Activated CD4-positive, alpha-beta T cell treated with anti-CD3 and anti-CD28 coated beads for 36 hours (primary cell): Measurements from ENCODE around the gene PIGX. TPM values are rescaled to one million over a fixed set of nuclear protein-coding genes. Genes with fewer than 3 reads are reported as not detected.

Source experiments
- ATAC-seq: fragments of 200-7000 bp; cut with Tn5 transposase; one replicate; pipeline ENCODE4 v1.10.0; 2021; ENCODE audit warnings: mild to moderate bottlenecking, moderate library complexity
- CTCF ChIA-PET: fragments of 350-600 bp; sonication (Branson Sonifier 250); formaldehyde crosslinking; loops from one replicate; lab custom pipeline; 2021; ENCODE audit warnings: antibody characterized with exemption; lab: Charles Lee
- POLR2A ChIA-PET: fragments of 350-600 bp; sonication (Branson Sonifier 250); formaldehyde crosslinking; loops from one replicate; lab custom pipeline; 2021; ENCODE audit warnings: antibody characterized with exemption, inconsistent platforms; lab: Charles Lee
- DNase-seq: peaks from one replicate; pipeline ENCODE4 v3.0.0-alpha.2; 2020
- H3K27ac Mint-ChIP-seq: one replicate; pipeline ENCODE4 v1.8.0; 2021; ENCODE audit warnings: mixed read lengths
- H3K27me3 Mint-ChIP-seq: one replicate; pipeline ENCODE4 v1.8.0; 2021; ENCODE audit warnings: mixed read lengths
- H3K36me3 Mint-ChIP-seq: one replicate; pipeline ENCODE4 v1.8.0; 2021; ENCODE audit warnings: low read depth, mixed read lengths
- H3K4me1 Mint-ChIP-seq: one replicate; pipeline ENCODE4 v1.8.0; 2021; ENCODE audit warnings: mixed read lengths
- H3K4me3 Mint-ChIP-seq: one replicate; pipeline ENCODE4 v1.8.0; 2021; ENCODE audit warnings: mild to moderate bottlenecking, moderate library complexity, mixed read lengths
- H3K9me3 Mint-ChIP-seq: one replicate; pipeline ENCODE4 v1.8.0; 2021; ENCODE audit warnings: low read depth, mixed read lengths
- intact Hi-C, 2 experiments: fragments of 100-400 bp; cut with DNase I in 1 of 2; cut with micrococcal nuclease in 1 of 2; formaldehyde crosslinking; loops; one replicate each; pipeline versions ENCODE4 v1.14.2 to v1.15.1; 2022 to 2024; cut with DNase I, micrococcal nuclease
- total RNA-seq, 2 experiments: library from RNA; stranded (reverse); gene quantifications; one replicate each; pipeline ENCODE4 v1.2.3, GENCODE V29; 2021

PIGX gene
- total RNA-seq, 2 experiments from 2014 or later: 37.8 to 42.2 TPM

DNA sequence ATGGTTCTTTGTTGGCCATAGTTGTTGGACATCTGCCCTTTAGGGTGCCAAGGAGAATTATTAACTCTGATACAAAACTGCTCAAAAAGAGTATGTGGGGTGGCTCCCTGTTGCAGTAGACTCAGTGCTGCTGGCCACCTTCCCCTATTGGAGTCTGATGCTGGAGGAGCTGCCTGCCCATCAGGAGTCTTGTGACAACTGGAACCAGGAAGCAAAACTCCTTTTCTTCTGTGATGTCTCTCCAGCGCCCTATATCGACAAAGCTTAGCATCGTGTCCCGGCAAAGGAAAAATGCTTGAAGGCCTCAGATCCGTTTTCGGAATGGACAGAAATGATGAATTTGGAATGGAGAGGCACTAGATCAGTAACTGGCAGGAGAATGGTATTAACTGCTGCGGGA, 51.0 kb downstream of the PIGX start:
- Mint-ChIP-seq H3K4me1 (peaks cover 21% of the 10 kb centered on the region), H3K36me3 (peaks cover 31% of the 10 kb centered on the region), H3K9me3 (no peaks in the 10 kb centered on the region), H3K4me3 (no peak overlapping the region), H3K27ac (no peak overlapping the region), H3K27me3 (no peaks in the 10 kb centered on the region)
- ATAC-seq (no peak), DNase-seq (no peak)
- intact Hi-C loops: no loop called here
- ChIA-PET POLR2A (no interaction called here), CTCF (interaction anchor here (0.8 kb wide), 1 partner anchor 12 kb away, joined by 3 read pairs; no protein-coding TSS in a partner anchor)

DNA sequence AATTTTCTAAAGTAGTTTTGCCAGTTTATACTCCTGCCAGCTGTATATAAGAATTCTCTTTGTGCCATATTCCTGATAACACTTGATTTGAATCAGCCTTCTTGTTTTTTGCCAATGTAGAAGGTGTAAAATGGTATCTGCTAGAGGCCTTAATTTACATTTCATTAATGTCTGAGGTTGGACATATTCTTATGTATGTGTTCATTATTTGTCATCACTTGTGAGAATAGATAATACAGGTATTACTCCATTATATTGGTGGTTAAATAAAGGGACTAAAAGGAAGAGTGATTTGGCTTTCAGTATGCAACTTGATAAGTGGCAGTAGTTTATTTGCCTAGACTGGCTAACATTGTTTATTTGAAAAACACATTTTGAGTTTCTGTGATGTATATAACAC, 53.3 kb downstream of the PIGX start:
- Mint-ChIP-seq H3K27ac (peak overlapping the region; percentile 33), H3K9me3 (no peaks in the 10 kb centered on the region), H3K4me1 (peaks cover 13% of the 10 kb centered on the region), H3K27me3 (no peaks in the 10 kb centered on the region), H3K36me3 (peaks cover 26% of the 10 kb centered on the region), H3K4me3 (no peak overlapping the region)
- ATAC-seq: peak; percentile 23
- no peak for DNase-seq
- intact Hi-C loops: no loop called here
- ChIA-PET CTCF (no interaction called here), POLR2A (no interaction called here)

DNA sequence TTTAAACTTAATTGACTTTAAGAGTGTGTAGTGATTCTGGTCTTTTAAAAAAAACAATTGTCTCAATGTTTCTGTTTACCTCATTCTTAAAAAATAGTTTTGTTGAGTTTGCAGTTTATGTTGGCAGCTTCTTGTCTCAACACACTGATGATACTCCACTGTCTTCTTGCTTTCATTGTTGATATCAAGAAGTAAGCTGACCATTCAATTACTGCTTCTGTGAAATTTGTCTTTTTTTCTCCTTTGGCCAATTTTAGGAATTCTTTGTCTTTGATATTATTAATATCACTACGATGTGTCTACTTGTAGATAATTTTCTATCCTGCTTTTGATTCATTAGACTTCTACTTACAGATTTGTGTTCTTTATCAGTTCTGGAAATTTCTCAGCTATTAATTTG, 58.9 kb downstream of the PIGX start:
- Mint-ChIP-seq H3K4me1 (peaks cover 51% of the 10 kb centered on the region), H3K4me3 (no peak overlapping the region), H3K9me3 (no peaks in the 10 kb centered on the region), H3K27ac (no peak overlapping the region), H3K36me3 (peaks cover 14% of the 10 kb centered on the region), H3K27me3 (no peaks in the 10 kb centered on the region)
- POLR2A ChIA-PET: no interaction called here
- CTCF ChIA-PET: interaction anchor here (0.7 to 1.7 kb wide), 3 partner anchors 13 to 83 kb away, joined by 3 to 6 read pairs (median 4); no protein-coding TSS in a partner anchor
- DNase-seq: no peak
- intact Hi-C loops: no loop called here
- ATAC-seq: no peak

DNA sequence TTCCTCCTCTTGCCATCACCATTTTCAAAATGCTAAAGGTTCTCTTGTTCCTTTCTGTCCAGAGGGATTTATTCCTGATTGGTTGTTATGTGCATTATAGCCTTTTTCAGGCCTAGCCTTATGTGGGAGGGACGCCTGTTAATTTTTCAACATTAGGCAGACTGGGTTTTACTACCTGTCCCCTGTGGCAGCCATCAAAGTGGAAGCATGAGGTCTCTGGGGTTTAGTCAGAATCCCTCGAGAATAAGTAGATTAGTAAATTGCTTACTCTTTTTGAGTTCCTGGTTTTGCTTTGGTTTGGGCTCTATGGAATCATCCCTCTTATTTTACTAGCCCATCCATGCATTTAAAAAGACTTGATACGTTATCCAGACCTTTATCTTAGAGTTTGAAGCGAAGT, 59.9 kb downstream of the PIGX start:
- Mint-ChIP-seq H3K27ac (peak overlapping the region; percentile 45), H3K4me1 (peaks cover 57% of the 10 kb centered on the region), H3K9me3 (no peaks in the 10 kb centered on the region), H3K27me3 (no peaks in the 10 kb centered on the region), H3K36me3 (peaks cover 12% of the 10 kb centered on the region), H3K4me3 (no peak overlapping the region)
- POLR2A ChIA-PET: no interaction called here
- DNase-seq (no peak), ATAC-seq (peak; percentile 28)
- CTCF ChIA-PET: interaction anchor here (0.6 to 0.9 kb wide), 2 partner anchors 14 to 55 kb away, joined by 3 to 5 read pairs; no protein-coding TSS in a partner anchor
- intact Hi-C loops: no loop called here

DNA sequence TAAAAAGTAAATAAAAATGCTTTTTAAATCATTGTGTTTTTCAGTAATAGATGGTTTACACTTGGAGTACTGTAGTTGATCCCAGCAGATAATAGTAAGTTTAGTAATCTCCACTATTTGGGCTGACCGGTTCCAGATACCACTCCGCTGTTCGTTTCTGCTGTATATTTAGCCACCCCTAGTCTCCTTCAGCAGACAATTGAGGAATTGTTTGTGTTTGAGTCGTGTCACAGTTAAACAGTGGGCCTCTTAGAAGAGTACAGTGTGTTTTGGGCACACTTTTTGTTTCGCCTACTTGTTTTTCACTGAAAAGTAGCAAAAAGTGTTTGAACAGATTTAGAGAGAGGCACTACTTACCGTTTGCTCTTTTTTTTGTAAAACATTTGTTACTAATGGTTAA, 60.7 kb downstream of the PIGX start:
- Mint-ChIP-seq H3K27ac (peak overlapping the region; percentile 5), H3K4me1 (peaks cover 62% of the 10 kb centered on the region), H3K36me3 (peaks cover 11% of the 10 kb centered on the region), H3K4me3 (no peak overlapping the region), H3K9me3 (no peaks in the 10 kb centered on the region), H3K27me3 (no peaks in the 10 kb centered on the region)
- ATAC-seq (no peak), DNase-seq (no peak)
- intact Hi-C loops: no loop called here
- ChIA-PET POLR2A (no interaction called here), CTCF (interaction anchor here (1.0 kb wide), 1 partner anchor 61 kb away, joined by 3 read pairs; no protein-coding TSS in a partner anchor)

DNA sequence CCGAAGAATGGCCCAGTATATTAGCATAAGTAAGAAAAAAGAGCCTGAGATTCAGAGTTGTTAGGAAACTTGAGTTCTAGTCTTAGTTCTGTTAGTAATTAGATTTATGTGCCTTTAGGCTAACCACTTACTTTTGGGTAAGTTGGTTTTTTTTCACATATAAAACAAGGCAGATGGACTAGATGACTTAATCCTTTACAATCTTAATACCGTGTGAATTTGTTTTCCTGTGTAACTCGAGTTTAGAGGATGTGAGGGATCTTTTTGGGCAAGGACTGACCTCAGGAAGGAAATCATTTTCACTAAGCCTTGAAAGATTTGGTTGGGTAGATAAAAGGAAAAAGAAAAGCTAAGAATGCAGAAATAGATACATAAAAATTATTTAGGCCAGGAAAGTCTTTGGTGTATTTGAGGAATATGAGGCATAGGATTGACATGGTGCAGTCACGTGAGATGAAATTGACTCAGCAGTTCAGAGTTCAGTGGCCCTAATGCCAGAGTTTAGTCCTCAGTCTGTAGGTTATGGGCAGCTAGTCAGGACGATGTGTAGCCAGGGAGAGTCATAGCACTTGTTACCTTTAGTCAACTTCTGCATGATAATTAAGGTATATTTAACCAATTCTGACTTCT, 62.1 kb downstream of the PIGX start:
- H3K27ac Mint-ChIP-seq: peak overlapping the region; percentile 59
- no peak overlapping the region for H3K4me3 Mint-ChIP-seq
- DNase-seq (no peak), ATAC-seq (peak; percentile 79)
- no peaks in the 10 kb centered on the region for H3K9me3 Mint-ChIP-seq
- H3K4me1 Mint-ChIP-seq: peaks cover 72% of the 10 kb centered on the region
- intact Hi-C loops: no loop called here
- POLR2A ChIA-PET: no interaction called here
- H3K27me3 Mint-ChIP-seq: no peaks in the 10 kb centered on the region
- H3K36me3 Mint-ChIP-seq: peaks cover 17% of the 10 kb centered on the region
- CTCF ChIA-PET: interaction anchor here (0.9 to 1.4 kb wide), 2 partner anchors 11 to 142 kb away, joined by 3 to 4 read pairs; no protein-coding TSS in a partner anchor

DNA sequence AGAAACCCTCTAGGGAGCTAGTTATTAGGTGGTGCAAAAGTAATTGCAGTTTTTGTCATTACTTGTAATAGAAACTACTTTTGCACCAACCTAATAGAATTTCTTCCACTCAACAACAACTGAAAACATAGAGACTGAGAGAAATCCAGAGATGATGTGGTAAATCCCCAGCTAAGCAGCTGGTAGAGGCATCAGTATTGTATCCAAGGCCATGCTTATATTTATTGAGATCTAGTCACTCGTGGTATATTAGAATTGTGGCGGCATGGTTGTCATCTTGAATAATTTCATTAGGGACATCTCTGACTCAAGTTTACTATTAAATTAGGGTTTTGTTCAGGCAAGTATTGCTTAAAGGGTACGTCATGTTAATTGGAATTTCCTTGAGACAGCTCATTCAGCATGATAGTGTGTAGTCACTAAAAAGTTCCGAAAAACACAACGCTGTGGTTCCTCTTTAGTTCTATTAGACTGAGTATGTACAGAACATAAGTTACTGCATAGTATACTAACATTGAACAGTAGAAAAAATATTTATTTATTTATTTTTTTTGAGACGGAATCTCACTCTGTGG, 62.8 kb downstream of the PIGX start:
- peak; percentile 33 for ATAC-seq
- Mint-ChIP-seq H3K36me3 (peaks cover 21% of the 10 kb centered on the region), H3K27me3 (no peaks in the 10 kb centered on the region), H3K4me3 (no peak overlapping the region), H3K9me3 (peaks cover 5% of the 10 kb centered on the region), H3K4me1 (peaks cover 69% of the 10 kb centered on the region), H3K27ac (peak overlapping the region; percentile 59)
- intact Hi-C loops: no loop called here
- no peak for DNase-seq
- CTCF ChIA-PET: interaction anchor here (0.8 to 1.4 kb wide), 3 partner anchors 12 to 141 kb away, joined by 3 to 4 read pairs (median 3); no protein-coding TSS in a partner anchor
- POLR2A ChIA-PET: no interaction called here

DNA sequence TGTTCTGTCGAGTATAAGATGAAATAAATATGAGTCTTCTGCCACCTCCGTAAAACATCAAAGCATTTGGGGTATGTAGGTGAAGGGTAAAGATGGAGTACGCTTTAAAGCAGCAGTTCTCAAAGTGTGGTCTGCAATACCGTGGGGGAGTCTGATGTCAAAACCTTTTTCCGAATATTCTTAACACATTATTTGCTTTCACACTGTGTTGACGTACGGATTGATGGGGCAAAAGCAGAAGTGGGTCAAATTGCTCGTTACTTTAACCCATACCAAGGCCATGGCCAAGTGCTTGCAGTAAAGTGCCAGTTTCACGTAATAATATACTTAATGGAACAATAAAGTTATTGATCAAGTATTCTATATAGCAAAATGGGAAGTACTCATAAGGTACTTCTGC, 63.8 kb downstream of the PIGX start:
- H3K9me3 Mint-ChIP-seq: peaks cover 9% of the 10 kb centered on the region
- DNase-seq (no peak), ATAC-seq (no peak)
- H3K27me3 Mint-ChIP-seq: no peaks in the 10 kb centered on the region
- POLR2A ChIA-PET: no interaction called here
- peaks cover 27% of the 10 kb centered on the region for H3K36me3 Mint-ChIP-seq
- H3K4me1 Mint-ChIP-seq: peaks cover 71% of the 10 kb centered on the region
- intact Hi-C loops: no loop called here
- CTCF ChIA-PET: interaction anchor here (1.4 kb wide), 1 partner anchor 13 kb away, joined by 3 read pairs; no protein-coding TSS in a partner anchor
- no peak overlapping the region for H3K4me3 Mint-ChIP-seq
- H3K27ac Mint-ChIP-seq: no peak overlapping the region

DNA sequence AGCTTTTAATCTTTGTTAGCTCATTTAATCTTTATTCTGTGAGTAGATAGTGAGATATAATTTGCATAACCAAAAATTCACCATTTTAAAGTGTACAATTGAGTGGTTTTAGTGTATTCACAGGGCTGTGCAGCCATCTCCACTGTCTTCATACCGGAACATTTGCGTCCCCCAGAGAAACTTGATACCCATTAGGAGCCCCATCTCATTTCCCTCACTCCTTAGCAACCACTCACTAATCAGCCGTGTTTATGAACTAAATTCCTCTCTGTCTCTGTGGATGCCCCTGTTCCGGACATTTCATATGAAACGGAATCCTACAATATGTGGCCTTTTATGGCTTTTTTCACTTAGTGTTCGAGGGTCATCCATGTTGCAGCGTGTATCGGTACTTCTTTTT, 65.7 kb downstream of the PIGX start:
- intact Hi-C loops: no loop called here
- no peak overlapping the region for H3K27ac Mint-ChIP-seq
- H3K9me3 Mint-ChIP-seq: peaks cover 9% of the 10 kb centered on the region
- ATAC-seq (no peak), DNase-seq (no peak)
- ChIA-PET CTCF (no interaction called here), POLR2A (no interaction called here)
- no peak overlapping the region for H3K4me3 Mint-ChIP-seq
- H3K4me1 Mint-ChIP-seq: peaks cover 55% of the 10 kb centered on the region
- H3K36me3 Mint-ChIP-seq: peaks cover 31% of the 10 kb centered on the region
- H3K27me3 Mint-ChIP-seq: no peaks in the 10 kb centered on the region

DNA sequence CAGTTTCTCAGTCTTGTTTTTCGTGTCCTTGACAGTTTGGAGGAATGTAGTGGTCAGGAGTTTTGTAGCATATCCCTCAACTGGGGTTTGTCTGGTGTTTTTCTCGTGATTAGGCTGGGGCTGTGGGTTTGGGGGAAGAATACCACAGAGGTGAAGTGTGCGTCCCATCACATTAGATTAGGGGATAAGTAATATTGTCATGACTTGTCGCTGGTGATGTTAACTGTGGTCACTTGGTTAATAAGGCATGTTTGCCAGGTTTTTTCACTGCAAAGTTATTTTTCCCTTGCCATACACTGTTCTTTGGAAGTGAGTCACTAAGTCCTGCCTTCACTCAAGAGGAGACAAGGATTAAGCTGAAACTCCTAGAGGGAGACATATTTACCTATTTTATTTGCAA, 66.6 kb downstream of the PIGX start:
- DNase-seq (no peak), ATAC-seq (no peak)
- Mint-ChIP-seq H3K27me3 (no peaks in the 10 kb centered on the region), H3K36me3 (peaks cover 40% of the 10 kb centered on the region), H3K9me3 (peaks cover 9% of the 10 kb centered on the region), H3K4me3 (no peak overlapping the region), H3K27ac (no peak overlapping the region), H3K4me1 (peaks cover 47% of the 10 kb centered on the region)
- intact Hi-C loops: no loop called here
- CTCF ChIA-PET: no interaction called here
- POLR2A ChIA-PET: no interaction called here

DNA sequence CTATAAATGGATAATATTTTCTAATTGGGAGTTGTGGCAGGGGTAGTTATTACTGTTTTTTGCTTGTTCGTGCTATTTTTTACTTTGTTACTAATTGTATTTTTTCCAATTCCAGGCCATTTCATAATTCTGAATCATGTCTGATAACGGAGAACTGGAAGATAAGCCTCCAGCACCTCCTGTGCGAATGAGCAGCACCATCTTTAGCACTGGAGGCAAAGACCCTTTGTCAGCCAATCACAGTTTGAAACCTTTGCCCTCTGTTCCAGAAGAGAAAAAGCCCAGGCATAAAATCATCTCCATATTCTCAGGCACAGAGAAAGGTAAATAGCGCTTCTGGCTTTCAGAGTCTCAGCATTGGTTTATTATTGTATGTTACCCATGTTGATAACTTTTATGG, 70.3 kb downstream of the PIGX start:
- H3K36me3 Mint-ChIP-seq: peaks cover 61% of the 10 kb centered on the region
- POLR2A ChIA-PET: no interaction called here
- no peak for ATAC-seq
- no peak overlapping the region for H3K27ac Mint-ChIP-seq
- no peak for DNase-seq
- CTCF ChIA-PET: interaction anchor here (0.9 kb wide), 1 partner anchor 35 kb away, joined by 4 read pairs; no protein-coding TSS in a partner anchor
- intact Hi-C loops: no loop called here
- no peaks in the 10 kb centered on the region for H3K27me3 Mint-ChIP-seq
- H3K9me3 Mint-ChIP-seq: peaks cover 9% of the 10 kb centered on the region
- no peak overlapping the region for H3K4me3 Mint-ChIP-seq
- H3K4me1 Mint-ChIP-seq: peaks cover 31% of the 10 kb centered on the region
